ENCODE measurements around the gene NPTX1.

Gene NPTX1

DNA sequence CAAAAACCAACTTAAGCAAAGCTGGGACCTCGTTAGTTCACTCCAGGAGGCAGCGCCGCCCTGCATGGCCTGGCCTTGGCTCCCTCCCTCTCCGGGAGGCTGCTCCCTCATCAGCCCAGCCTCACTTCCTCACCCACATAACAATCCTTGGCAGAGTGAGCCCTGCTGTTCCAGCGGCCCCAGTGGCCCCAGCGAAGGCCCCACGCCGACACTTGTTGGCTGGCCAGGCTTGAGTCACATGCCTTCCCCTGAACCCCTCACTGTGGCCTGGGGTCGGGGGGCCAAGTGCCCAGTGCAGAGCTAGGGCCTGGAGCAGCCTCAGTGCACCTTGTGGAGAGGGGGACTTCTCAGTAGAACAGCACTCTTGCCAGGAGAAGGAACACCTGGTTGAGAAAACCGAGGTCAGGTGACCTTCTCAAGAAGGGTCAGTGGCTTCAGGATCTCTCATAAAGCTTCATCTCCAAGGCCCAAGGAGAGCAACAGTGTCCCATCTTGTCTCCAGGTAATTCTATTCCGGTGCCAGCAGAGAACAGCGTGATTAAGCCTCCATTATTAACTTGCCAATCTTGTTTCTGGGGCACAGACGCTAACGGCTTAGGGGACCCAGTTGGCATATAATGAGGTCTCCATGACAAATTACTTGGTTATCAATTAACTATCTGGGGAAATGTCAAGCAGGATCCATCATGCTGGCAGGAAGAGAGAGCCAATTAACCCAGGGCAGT lies 34.6 kb downstream of the NPTX1 start:
- no peak for DNase-seq

DNA sequence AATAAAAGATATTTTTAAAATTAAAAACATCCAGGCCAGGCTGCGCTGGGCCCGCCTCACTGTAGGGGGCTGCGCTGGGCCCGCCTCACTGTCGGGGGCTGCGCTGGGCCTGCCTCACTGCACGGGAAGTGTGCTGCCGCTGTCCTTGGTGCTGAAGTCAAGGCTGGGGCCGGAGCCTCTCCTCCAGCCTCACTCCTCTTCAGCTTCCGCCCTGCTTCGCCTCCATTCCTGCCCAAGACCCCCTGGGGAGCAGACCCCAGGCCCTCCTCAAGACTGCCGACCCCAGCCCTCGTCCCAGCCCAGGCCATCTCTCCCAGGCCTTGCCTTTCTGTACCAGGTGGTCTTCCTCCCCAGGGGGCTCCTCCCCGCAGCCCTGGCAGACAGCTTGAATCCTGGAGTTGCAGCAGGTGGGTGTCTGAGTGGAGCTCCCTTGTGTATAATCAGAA lies 35.3 kb downstream of the NPTX1 start:
- DNase-seq, result peak; percentile 33

DNA sequence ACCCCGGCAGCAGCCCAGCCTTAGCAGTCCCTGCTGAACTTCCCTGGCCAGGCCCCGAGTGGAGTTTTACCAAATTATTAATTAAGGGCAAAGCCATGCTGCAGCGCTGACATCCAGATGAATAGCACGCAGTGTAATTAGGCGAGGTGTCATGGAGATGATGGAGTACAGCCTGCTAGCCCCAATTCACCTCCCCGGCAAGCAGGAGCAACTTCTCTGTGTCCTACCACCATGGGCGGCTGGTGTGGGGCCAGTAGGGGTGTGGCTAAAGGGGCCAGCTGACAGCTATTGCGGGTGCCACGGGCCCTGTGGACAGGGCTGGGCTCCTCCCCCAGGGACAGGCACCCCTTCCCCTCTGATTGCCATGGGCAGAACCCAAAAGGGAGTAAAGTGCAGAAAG lies 36.9 kb downstream of the NPTX1 start:
- DNase-seq, result no peak

DNA sequence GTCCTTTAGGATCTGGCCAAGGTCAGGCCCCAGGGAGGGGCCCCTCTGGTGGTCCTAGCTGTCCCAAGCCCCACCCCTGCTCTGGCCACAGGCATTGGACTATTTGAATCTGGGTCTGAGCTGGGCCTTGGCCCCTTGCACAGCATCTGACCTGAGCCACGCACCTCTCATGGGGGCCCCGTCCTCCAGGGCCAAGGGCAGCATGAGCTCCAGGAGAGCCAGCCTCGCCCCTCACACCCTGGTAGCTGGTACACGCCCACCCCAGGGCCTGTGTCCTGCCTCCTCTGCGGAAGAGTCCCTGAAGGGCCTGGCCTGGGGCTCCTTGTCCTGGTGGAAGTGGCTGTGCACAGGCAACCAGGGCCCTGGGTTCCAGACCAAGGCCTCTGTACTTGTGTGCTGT lies 37.6 kb downstream of the NPTX1 start:
- no peak for DNase-seq

DNA sequence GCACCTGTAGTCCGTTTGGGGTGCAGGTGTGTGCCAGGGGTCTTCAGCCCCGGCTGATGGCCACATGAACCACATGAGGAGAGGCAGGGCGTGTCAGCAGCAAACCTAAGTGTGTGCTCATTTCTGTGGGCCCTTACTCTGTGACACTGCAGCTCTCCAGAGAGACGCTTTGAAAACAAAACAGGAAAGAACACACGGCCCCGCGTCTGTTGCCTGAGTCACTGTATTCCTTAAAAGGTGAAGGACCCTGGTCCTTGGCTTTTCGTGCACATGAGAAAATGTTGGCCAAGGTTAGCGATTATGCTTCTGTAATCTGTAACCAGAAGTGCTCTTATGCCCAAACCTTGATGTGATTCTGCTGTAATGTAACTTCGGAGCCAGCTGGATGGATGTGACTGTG lies 38.9 kb downstream of the NPTX1 start:
- no peak for DNase-seq

DNA sequence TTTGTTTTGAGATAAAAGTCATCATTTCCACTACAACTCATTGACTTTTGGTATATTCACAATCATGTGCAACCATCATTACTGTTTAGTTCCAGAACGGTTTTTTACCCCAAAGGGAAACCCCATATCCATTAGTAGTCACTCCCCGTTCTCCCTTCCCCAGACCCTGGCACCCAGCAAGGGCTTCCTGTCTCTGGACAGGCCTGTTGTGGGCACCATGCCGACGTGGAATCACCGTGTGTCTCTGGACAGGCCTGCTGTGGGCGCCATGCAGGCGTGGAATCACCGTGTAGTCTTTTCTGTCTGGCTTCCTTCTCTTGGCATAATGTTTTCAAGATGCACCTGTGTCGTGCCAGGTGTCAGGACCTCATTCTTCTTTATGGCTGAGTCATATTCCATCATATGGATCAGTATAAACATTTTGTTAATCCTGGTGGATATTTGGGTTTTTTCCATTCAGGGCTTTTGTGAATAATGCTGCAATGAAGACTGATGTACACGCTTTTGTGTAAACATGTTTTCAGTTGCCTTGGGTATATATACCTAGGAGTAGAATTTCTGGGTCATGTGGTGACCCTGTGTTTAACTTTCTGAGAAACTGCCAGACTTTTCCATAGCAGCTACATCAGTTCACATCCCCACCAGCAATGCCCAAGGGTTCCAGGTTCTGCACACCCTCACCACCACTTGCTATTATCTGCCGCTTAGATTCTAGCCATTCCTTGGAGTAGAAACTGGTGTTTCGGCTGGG lies 42.3 kb downstream of the NPTX1 start:
- DNase-seq, result no peak

DNA sequence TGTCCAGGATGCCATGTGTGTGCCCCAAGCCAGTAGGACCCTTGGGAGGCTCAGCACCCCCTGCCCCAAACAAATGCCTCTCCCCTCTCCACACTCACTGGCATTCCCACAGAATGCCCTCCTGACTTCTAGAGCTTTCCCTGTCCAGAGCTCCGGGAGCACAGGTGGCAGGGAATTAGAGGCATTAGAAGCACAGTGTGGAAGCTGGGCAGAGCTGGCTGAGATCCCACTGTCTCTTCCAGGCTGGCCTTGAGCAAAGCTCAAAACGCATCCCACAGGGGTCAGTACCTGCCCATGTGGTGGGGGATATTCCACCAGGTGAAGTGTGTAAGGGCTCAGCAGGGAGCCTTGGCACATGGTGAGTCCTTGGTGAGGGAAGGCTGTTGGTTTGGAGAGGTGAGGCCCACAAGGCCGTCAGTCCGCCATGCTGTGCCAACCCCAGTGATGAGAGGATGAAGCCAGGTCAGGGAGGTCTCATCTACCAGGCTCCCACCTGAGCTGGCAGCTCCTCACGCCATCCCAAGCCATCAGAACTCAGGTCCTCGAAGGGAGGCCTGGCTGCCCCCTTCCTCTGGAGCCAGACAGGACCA lies 43.4 kb downstream of the NPTX1 start:
- DNase-seq, result no peak

DNA sequence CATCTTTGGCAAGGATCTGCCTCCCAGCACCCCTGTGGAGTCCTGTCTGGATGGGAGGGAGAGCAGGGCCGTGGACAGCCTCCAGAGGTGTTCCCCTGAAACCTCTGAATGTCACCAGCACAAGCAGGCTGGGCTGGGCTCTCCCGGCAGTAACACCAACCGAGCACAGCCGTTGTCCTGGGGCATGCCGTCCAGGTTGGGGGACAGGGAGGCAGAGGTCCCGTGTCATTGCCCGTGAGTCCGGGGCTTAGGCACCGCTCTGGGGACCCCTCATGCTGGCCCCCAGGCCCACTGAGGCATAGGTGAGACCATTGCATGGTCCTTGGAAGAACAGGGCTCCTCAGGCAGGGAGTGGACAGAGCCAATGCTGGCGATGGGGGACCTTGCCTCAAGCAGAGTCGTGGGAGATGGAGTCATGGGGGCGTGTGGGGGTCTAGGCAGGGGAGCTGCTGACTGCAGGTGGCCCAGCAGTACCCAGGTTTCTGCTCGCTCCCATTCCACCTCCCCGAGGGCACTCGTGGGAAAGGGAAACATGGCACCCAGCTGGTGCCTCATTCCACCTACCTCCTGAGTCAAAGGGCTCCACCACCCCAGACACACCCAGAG lies 44.0 kb downstream of the NPTX1 start:
- DNase-seq, result no peak

DNA sequence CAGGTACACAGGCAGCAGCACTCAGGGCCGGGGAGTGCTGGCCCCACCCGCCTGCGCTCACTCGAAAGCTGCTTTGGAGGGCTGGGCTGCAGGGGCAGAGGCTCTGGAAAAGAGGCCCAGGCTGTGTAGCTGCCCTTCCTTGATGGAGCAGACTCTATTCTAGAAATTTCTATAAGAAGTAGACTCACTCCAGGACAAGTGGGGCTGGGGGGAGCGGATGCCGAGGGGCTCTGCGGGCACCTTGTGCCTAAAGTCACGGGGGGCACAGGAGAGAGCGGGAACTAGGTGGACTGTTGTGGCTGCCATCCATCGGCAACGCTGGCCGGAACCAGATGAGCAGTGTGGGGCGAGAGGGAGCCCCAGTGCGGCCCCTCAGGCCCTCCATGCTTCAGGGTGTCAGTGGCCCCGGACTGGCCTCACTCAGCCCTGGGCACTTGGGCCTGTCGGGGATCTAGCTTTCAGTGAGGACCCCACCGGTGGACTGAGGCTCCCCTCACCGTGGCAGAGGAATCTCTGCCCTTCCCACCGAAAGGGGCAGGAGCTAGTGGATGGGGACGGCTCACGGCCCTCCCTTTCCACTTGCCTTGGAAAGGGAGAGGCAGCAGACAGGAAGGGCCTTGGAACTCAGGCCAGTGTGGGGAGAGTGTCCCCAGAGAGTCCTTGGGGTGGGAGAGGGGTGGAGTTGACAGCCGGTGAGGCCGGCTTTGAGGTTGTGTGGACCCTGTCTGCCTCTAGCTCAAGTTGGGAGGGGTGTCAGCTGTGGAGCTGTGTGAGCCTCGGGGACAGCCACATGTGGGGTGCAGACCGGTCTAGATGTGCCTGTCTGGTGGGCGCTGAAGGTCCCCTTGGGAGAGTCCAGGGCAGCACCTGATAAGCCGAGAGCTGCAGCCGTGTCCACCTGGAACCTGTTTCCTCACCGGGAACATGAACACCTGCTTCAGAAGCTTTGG lies 44.9 kb downstream of the NPTX1 start:
- no peak for DNase-seq

DNA sequence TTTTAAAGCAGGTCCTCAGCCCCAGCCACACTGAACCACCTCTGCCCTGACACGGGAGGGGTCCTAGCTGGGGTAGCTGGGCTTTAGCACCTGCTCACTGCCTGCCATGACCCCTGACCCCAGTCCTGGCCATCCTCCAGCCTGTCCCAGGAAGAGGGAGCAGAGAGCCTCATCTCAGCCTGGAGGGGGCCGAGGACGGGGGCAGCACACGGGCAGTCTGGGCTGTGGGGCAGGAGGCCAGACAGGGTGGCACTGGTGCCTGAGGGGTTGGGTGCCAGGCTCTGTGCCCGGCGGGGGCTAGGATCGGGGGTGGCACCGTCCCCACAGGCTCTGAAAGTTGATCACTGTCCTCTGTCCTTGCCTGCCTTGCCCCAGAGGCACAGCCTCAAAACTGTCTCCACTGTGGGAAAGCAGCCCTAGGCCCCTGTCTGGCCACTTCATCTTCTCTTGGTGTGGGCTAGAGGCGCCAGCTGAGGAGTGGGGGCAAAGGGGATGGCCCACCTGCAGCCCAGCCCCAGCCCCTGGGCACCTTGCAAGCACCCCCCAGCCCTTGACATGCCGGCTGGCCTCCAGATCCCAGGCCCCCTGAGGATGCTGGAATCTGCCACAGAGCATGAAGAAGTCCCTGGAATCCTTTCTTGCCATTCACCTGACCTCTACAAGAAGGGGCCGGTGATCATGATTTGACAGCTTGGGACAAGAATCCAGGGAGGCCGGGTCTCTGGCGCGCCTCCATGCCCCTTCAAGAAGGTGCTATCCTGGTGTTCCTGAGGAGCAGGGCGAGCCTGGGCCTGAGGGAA lies 45.8 kb downstream of the NPTX1 start:
- DNase-seq, result no peak

DNA sequence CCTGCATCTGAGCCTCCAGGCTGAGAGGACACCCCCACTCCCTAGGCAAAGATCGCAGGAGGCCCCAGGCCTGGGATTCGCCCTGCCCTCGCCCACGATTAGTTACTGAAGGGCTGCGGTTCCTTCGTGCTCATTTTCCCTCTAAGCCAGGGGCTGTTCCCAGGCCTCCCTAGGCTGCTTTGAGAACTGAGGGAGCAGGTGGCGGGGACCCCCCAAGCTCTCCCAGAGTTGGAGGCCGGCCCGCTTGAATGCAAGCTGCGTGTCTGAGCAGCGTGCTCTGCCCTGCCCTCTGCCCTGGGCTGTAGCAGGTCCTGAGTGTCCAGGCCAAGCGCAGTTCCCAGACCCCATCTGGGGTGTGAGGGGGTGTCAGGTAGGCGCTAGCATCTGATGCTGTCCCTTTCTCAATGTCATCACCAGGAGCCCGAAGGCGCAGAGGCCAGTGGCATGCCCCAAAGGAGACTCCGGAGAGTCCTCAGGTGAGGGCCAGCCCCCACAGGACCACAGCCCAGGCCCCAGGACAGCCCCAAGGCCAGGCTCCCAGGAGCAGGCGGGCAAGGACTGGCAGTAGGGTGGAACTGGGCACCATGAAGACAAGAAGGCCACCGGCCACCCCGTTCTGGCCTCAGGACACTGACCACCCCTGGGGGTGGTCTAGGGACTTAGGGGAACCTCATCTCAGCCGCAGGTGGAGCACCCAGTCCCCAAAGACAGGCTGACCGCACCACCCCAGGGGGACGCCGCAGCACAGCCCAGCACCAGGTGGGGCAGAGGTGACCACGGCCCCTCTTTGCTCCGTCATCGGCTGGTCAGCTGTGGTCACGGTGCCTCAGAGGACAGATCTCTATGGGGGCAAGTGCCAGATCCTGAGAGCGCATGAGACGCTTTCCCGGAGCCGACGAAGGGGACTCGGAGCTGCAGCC lies 46.8 kb downstream of the NPTX1 start:
- DNase-seq, result no peak

DNA sequence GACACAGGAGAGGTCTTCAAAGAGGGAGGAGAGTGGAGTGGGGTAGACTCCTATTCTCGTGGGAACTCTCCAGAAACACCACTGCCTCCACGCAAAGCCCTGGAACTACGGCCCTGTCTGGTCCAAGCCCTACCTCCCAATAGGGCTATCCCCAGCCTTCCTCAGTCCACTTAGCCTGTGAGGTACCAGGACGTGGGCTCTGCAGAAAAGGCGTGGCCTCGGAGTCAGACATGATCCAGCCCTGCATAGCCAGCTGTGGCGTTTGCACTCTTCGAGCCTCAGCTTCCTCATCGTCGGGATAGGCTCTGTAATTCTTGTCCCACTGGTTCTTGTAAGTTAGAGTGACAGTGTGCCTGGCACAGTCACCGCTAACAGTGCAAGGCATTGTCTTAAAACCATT lies 47.6 kb downstream of the NPTX1 start:
- no peak for DNase-seq

DNA sequence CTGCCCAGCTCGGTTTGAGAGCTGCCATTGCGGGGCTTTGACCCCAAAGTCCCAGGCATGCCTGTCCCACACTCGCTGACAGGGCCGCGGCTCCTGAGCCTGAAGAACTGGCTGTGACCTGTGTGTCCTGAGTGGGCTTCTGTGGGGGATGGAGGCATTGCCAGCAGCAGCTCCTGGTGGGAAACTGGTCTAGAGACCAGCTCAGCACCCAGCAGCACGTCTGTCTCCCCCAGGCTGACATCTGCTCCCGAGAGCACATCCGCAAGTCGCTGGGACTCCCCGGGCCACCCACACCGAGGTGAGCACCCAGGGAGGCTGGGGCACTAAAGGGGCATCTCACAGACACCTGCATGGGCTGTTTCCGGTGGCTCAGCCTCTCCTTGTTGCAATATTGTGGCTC lies 48.0 kb downstream of the NPTX1 start:
- no peak for DNase-seq

DNA sequence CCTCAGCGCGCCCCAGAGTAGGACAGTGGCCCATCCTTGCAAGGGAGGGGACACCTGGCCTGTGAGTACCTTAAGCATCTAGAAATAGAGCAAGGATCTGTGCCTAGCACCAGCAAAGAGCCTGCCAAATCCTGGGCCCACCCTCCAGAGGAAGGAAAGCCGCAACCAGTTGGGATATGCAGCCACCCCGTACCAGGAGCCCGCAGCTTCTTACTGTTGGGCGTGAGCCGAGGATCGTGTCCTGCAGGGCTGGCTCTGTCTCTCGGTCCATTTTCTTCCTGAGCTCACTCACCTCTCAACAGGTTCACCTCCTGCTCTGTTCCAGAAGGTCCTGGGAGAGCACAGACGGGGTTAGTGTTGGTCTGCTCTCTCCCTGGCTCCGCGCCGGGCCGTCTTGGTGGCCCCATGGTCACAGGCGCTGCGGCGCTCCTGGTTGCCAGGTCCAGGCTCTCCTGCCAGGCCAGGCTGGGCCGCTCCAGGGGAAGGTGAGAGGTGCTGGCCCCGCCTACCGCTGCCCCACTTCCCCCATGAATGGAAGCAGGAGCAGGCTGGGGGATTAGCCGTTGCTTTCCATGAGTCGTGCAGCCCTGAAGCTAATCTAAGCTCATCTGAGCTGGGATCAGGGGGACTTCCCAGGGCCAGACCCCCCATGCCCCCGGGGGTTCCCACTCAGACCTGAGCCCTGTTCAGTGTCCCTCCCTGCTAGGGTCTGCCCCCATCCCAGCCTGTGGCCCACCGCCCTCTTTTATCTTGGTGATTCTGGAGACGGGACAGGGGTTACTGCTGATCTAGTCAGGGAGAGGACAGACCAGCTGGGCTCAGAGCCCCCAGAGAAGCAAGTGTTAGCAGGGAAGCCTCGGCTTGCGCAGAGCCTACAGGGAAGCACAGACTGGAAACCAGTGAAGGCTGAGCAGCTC lies 48.8 kb downstream of the NPTX1 start:
- DNase-seq, result no peak

DNA sequence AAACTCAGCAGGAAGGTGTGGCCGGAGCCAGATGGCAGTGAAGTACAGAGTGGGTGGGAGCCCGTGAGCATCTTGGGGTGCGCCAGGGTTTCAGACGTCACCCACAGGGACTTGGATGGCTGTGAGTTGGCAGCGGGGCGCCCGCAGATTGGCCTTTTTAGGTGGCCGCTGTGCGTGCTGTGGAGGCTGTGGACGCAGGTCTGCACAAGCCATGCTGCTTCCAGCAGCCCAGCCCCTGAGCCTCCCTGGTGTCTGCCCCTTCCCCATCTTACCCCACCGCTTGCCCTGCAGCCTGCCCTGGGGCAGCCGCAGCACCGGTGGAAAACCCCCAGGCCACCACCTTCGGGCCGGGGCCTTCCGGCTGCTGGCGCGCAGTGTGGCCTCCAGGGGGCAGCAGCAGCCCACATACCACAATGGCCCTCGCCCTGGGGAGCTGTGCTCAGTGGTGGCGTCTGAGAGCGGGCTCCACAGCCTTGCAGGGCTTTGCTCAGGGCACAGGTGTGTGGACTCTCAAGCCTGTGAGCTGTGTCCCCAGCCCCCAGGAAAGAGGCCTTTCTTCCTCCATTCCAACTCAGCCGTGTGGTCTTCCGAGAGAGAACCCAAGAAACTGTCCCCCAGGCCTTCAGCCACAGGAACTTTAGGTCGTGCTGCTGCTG lies 49.6 kb downstream of the NPTX1 start:
- peak; percentile 54 for DNase-seq

DNA sequence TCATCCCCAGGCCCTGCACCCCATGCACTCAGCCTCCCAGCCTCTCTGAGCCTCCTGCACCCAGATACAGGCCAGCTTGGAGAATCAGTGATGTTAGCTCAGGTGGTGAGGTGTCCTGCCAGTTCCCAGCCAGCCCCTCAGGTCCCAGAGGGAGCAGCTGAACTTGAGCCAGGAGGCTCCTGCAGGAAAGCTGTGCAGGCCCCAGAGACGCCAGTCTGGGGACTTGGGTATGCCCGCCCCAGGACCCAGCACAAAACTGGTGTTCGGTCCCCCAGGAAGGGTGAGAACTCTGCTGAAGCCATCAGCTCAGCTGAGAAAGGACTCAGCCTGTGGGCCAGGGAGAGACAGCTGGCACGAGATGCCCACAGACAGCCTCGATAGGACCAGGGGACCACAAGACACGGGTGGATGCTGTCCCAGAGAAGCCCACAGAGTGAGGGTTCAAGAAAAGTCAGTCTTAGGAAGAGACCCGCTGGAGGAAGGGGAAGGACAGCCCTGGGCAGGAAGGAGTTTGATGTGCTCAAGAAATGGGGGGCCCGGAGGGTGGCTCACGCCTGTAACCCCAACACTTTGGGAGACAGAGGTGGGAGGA lies 50.5 kb downstream of the NPTX1 start:
- no peak for DNase-seq

DNA sequence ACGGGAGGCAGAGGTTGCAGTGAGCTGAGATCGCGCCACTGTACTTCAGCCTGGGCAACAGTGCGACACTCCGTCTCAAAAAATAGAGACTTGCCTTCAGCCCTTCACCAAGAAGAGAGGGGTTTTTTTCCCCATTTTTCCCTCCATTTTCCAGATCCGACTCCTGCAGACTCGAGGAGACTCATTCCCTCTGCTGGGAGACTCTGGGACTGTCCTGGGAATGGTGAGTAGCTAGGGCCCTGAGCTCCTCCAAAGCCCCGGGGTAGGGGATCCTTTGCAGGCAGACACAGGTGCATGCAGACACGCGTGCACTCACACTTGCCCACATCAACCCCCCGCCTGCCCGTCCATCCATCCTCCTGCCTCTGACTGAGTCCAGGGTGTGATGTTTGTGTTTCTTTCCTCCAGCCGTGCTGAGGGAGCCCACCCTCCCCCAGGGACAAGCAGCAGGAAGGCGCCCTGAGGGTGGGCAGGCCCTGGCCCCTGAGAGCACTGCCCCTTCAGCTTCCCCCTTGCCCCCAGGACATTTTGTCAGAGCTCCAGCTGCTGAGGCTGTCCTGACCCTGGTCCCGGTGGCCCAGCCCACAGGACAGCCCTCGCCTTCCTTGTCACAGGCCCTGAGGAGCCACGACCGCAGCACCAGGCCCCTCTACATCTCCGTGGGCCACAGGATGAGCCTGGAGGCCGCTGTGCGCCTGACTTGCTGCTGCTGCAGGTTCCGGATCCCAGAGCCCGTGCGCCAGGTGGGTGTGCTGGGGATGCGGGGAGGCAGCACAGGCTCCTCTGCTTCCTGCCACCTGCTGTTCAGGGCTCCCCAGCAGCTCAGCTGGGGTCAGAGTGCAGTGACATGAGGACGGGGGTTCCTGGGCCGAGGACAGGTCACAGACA lies 51.3 kb downstream of the NPTX1 start:
- DNase-seq, result no peak

Measured in NCI-H1694 treated with DMSO at 0.1 percent for 48 hours (cell line).